Neuron (in vitro differentiated cells): ENCODE results near the gene NCAPG.

Experiments
- H2AFZ ChIP-seq: one replicate; pipeline ENCODE4 v1.6.1; 2013; ENCODE audit warnings: low read depth, mild to moderate bottlenecking, inconsistent platforms, low read length, moderate library complexity
- H3K27me3 ChIP-seq: one replicate; pipeline ENCODE4 v1.6.1; 2013; ENCODE audit warnings: low read length; ENCODE audit not compliant: insufficient read depth
- H3K36me3 ChIP-seq: one replicate; pipeline ENCODE4 v1.6.1; 2013; ENCODE audit warnings: low read length; ENCODE audit not compliant: insufficient read depth
- H3K4me1 ChIP-seq: one replicate; pipeline ENCODE4 v1.6.1; 2013; ENCODE audit warnings: low read length; ENCODE audit not compliant: insufficient read depth
- H3K4me3 ChIP-seq: 2 replicates; pipeline ENCODE4 v1.5.1; 2013; ENCODE audit warnings: mild to moderate bottlenecking, low read length, moderate library complexity
- H3K9me3 ChIP-seq: one replicate; pipeline ENCODE4 v1.6.1; 2013; ENCODE audit warnings: low read length

The NCAPG gene, protein sequence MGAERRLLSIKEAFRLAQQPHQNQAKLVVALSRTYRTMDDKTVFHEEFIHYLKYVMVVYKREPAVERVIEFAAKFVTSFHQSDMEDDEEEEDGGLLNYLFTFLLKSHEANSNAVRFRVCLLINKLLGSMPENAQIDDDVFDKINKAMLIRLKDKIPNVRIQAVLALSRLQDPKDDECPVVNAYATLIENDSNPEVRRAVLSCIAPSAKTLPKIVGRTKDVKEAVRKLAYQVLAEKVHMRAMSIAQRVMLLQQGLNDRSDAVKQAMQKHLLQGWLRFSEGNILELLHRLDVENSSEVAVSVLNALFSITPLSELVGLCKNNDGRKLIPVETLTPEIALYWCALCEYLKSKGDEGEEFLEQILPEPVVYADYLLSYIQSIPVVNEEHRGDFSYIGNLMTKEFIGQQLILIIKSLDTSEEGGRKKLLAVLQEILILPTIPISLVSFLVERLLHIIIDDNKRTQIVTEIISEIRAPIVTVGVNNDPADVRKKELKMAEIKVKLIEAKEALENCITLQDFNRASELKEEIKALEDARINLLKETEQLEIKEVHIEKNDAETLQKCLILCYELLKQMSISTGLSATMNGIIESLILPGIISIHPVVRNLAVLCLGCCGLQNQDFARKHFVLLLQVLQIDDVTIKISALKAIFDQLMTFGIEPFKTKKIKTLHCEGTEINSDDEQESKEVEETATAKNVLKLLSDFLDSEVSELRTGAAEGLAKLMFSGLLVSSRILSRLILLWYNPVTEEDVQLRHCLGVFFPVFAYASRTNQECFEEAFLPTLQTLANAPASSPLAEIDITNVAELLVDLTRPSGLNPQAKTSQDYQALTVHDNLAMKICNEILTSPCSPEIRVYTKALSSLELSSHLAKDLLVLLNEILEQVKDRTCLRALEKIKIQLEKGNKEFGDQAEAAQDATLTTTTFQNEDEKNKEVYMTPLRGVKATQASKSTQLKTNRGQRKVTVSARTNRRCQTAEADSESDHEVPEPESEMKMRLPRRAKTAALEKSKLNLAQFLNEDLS

GRCh38 chr4:17810260-17811077, at the start of gene NCAPG, which contains the start of gene DCAF16:
Gene NCAPG, plus strand, starts transcription at chr4:17810979. Its CDS starts 99 bp downstream, at chr4:17811078.
Gene DCAF16, minus strand, starts transcription at chr4:17810757. Its CDS starts 6,616 bp downstream, at chr4:17804141.
- Histone ChIP-seq H3K4me1 (peaks cover 29% of the 10 kb centered on the region), H3K27me3 (no peaks in the 10 kb centered on the region), H3K9me3 (no peaks in the 10 kb centered on the region), H3K36me3 (peaks cover 40% of the 10 kb centered on the region), H2AFZ (peak within 1 kb of the TSS; percentile 96), H3K4me3 (peak within 1 kb of the TSS; percentile 87)

GRCh38 chr4:17761062-17761461, 49.7 kb upstream of the NCAPG start:
- H3K4me3 ChIP-seq = no peak overlapping the region
- H3K9me3 ChIP-seq = no peaks in the 10 kb centered on the region
- no peak overlapping the region for H2AFZ ChIP-seq
- H3K27me3 ChIP-seq = peaks cover 3% of the 10 kb centered on the region
- no peaks in the 10 kb centered on the region for H3K36me3 ChIP-seq
- no peaks in the 10 kb centered on the region for H3K4me1 ChIP-seq

GRCh38 chr4:17762726-17763125, 48.1 kb upstream of the NCAPG start:
- H3K4me1 ChIP-seq = no peaks in the 10 kb centered on the region
- no peak overlapping the region for H2AFZ ChIP-seq
- no peaks in the 10 kb centered on the region for H3K9me3 ChIP-seq
- H3K4me3 ChIP-seq = no peak overlapping the region
- H3K36me3 ChIP-seq = no peaks in the 10 kb centered on the region
- H3K27me3 ChIP-seq = peaks cover 3% of the 10 kb centered on the region

GRCh38 chr4:17763416-17763815, 47.4 kb upstream of the NCAPG start:
- H3K4me1 ChIP-seq = no peaks in the 10 kb centered on the region
- no peaks in the 10 kb centered on the region for H3K9me3 ChIP-seq
- no peak overlapping the region for H2AFZ ChIP-seq
- no peaks in the 10 kb centered on the region for H3K36me3 ChIP-seq
- no peaks in the 10 kb centered on the region for H3K27me3 ChIP-seq
- H3K4me3 ChIP-seq = no peak overlapping the region

GRCh38 chr4:17763931-17764330, 46.8 kb upstream of the NCAPG start:
- Histone ChIP-seq H2AFZ (no peak overlapping the region), H3K36me3 (no peaks in the 10 kb centered on the region), H3K27me3 (no peaks in the 10 kb centered on the region), H3K4me1 (no peaks in the 10 kb centered on the region), H3K9me3 (no peaks in the 10 kb centered on the region), H3K4me3 (no peak overlapping the region)

- no peaks in the 10 kb centered on the region for H3K9me3 ChIP-seq
Measured at GRCh38 chr4:17765514-17766286, 45.1 kb upstream of the NCAPG start.

DNA sequence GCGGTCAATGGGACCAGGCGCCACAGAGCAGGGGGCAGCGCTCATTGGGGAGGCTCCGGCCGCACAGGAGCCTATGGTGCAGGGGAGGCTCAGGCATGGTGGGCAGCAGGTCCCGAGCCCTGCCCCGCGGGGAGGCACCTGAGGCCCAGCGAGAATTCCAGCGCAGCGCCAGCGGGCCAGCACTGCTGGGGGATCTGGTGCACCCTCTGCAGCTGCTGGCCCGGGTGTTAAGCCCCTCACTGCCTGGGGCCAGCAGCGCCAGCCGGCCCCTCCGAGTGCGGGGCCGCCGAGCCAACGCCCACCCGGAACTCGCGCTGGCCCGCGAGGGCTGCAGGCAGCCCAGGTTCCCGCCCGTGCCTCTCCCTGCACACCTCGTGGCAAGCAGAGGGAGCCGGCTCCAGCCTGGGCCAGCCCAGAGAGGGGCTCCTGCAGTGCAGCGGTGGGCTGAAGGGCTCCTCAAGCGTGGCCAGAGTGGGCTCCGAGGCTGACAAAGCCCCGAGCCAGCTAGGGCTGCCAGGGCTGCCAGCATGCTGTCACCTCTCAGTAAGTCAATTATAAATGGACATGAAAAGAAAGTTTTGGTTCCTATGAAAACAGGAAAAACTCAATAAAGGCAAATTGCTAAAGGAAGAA, 43.8 kb upstream of the NCAPG start:
- Histone ChIP-seq H3K27me3 (no peaks in the 10 kb centered on the region), H3K9me3 (no peaks in the 10 kb centered on the region), H3K36me3 (no peaks in the 10 kb centered on the region), H3K4me3 (no peak overlapping the region), H2AFZ (no peak overlapping the region), H3K4me1 (no peaks in the 10 kb centered on the region)

More at GRCh38 chr4:17765514-17766286, 45.1 kb upstream of the NCAPG start:
- no peaks in the 10 kb centered on the region for H3K36me3 ChIP-seq
- H2AFZ ChIP-seq = no peak overlapping the region
- H3K27me3 ChIP-seq = no peaks in the 10 kb centered on the region
- no peak overlapping the region for H3K4me3 ChIP-seq
- H3K4me1 ChIP-seq = no peaks in the 10 kb centered on the region

- no peaks in the 10 kb centered on the region for H3K36me3 ChIP-seq
- no peaks in the 10 kb centered on the region for H3K9me3 ChIP-seq
- no peaks in the 10 kb centered on the region for H3K4me1 ChIP-seq
- no peak overlapping the region for H3K4me3 ChIP-seq
- H3K27me3 ChIP-seq = no peaks in the 10 kb centered on the region
- H2AFZ ChIP-seq = no peak overlapping the region
Measured at GRCh38 chr4:17769406-17770174, 41.2 kb upstream of the NCAPG start.

- no peaks in the 10 kb centered on the region for H3K36me3 ChIP-seq
- H3K4me1 ChIP-seq = no peaks in the 10 kb centered on the region
- no peak overlapping the region for H3K4me3 ChIP-seq
- no peak overlapping the region for H2AFZ ChIP-seq
- H3K9me3 ChIP-seq = no peaks in the 10 kb centered on the region
- no peaks in the 10 kb centered on the region for H3K27me3 ChIP-seq
Measured at GRCh38 chr4:17770845-17771244, 39.9 kb upstream of the NCAPG start.

- H3K4me1 ChIP-seq = no peaks in the 10 kb centered on the region
- no peaks in the 10 kb centered on the region for H3K27me3 ChIP-seq
- no peak overlapping the region for H3K4me3 ChIP-seq
- no peaks in the 10 kb centered on the region for H3K36me3 ChIP-seq
- no peak overlapping the region for H2AFZ ChIP-seq
- no peaks in the 10 kb centered on the region for H3K9me3 ChIP-seq
Measured at GRCh38 chr4:17771284-17771908, 39.4 kb upstream of the NCAPG start.
